Measurements from ENCODE around the gene HOXB9.

DNA sequence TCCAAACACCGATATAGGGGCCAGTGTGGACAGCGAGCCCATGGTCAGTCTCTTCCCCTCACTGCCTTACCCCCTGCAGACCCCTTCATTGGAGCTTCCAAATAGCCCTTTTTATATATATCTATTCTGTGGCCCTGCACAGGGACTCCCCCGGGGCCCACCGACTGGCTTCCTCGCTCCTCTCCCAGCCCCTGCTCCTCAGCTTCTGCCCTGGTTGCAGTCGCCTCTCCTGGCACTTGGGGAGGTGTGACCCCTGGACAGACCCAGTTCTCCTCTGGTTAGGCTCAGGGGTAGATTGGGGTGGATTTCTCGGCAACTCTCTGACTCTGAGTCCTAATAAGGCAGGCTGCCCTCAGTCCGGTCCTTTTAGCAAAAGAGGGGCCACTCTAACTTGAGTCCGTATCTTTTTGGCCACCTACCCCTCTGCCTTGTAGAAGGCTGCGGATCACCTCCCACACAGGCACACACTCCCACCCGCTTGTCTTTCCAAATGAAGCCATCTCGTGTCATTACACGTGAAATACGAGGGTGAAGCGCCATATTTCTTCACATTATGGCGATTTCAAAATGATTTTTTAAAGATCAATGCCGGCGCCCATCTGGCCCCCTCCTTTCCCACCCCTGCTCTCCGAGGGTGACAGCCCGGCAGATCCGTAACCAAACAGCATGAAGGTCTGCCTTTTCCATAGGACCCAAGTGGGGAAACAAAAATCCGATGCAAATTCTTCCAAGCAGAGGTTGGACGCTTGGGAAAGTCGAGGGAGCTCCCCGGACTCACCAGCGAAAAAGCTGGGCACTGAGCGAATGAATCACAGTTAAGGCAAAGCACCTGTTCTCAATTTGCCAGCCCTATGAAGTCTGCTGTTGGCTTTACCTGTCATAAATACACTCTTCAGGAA is 1.7 kb upstream of the HOXB9 start:
- TF ChIP-seq CTCF (IDR thresholded peaks at IDR 0.05; ENCODE audit: borderline replicate concordance, extremely low read depth, low read length, poor library complexity, severe bottlenecking): no peak
- TF ChIP-seq EZH2 (IDR thresholded peaks at IDR 0.05; ENCODE audit: borderline replicate concordance, low read depth, low read length, severe bottlenecking): no peak
